DND-41 (cell line): ENCODE results near the gene ASB13.
A peak's percentile ranks its signal among the peaks of the same experiment; 100 is the strongest.

ENCODE experiments used
- ATAC-seq: fragments of 200-7000 bp; cut with Tn5 transposase; 3 replicates; pipeline ENCODE4 v1.9.1; 2021; ENCODE audit warnings: low read depth; ENCODE audit not compliant: insufficient read depth
- DNase-seq: peaks from one replicate; pipeline ENCODE4 v3.0.0-alpha.2; 2020
- H2AFZ ChIP-seq: 2 replicates; pipeline ENCODE4 v1.6.0; 2012; ENCODE audit warnings: low read depth, low read length
- H3K27ac ChIP-seq: 2 replicates; pipeline ENCODE4 v1.5.1; 2012; ENCODE audit warnings: low read length, inconsistent platforms
- H3K27me3 ChIP-seq: fragments of 200-600 bp; sonication (generic); 2 replicates; pipeline ENCODE4 v1.6.0; 2012; ENCODE audit warnings: low read length, mild to moderate bottlenecking, inconsistent platforms; ENCODE audit not compliant: insufficient read depth, poor library complexity
- H3K36me3 ChIP-seq: 2 replicates; pipeline ENCODE4 v1.5.1; 2012; ENCODE audit warnings: low read length, inconsistent platforms; ENCODE audit not compliant: insufficient read depth
- H3K4me1 ChIP-seq: 2 replicates; pipeline ENCODE4 v1.5.1; 2012; ENCODE audit warnings: mild to moderate bottlenecking, low read length; ENCODE audit not compliant: insufficient read depth
- H3K4me2 ChIP-seq: 2 replicates; pipeline ENCODE4 v1.6.0; 2012; ENCODE audit warnings: mild to moderate bottlenecking, moderate library complexity, low read length, inconsistent platforms; ENCODE audit not compliant: insufficient read depth
- H3K4me3 ChIP-seq, 2 experiments: fragments of 200-600 bp in 1 of 2; shearing (Covaris generic) in 1 of 2; 2 replicates each; pipeline ENCODE4 v1.5.1; 2012 to 2016; ENCODE audit warnings: inconsistent platforms in 2 of 2, low read length in 2 of 2, mild to moderate bottlenecking in 2 of 2, low read depth in 1 of 2, moderate library complexity in 1 of 2
- H3K79me2 ChIP-seq: 2 replicates; pipeline ENCODE4 v1.6.0; 2012; ENCODE audit warnings: low read length, inconsistent platforms; ENCODE audit not compliant: insufficient read depth
- H3K9ac ChIP-seq: 2 replicates; pipeline ENCODE4 v1.6.0; 2012; ENCODE audit warnings: low read depth, mild to moderate bottlenecking, inconsistent platforms, low read length, moderate library complexity
- H3K9me3 ChIP-seq: 2 replicates; pipeline ENCODE4 v1.5.1; 2012; ENCODE audit warnings: low read length, moderate library complexity, mild to moderate bottlenecking, inconsistent platforms; ENCODE audit not compliant: insufficient read depth, severe bottlenecking
- H4K20me1 ChIP-seq: 2 replicates; pipeline ENCODE4 v1.6.0; 2012; ENCODE audit warnings: low read length; ENCODE audit not compliant: insufficient read depth
- CTCF ChIP-seq: IDR thresholded peaks from 2 replicates; pipeline ENCODE4 v1.5.1; 2012; ENCODE audit warnings: borderline replicate concordance, low read length, moderate library complexity, mild to moderate bottlenecking; ENCODE audit not compliant: poor library complexity, severe bottlenecking; ENCODE audit errors: extremely low read depth
- EZH2 ChIP-seq: IDR thresholded peaks from 3 replicates; pipeline ENCODE4 v1.6.1; 2012; ENCODE audit warnings: borderline replicate concordance, low read depth, mild to moderate bottlenecking, moderate library complexity, low read length, inconsistent platforms; ENCODE audit not compliant: severe bottlenecking

Gene ASB13

GRCh38 chr10:5647507-5648240 lies 18.7 kb downstream of the ASB13 start:
- no peak for ATAC-seq

GRCh38 chr10:5645944-5646617 lies 20.3 kb downstream of the ASB13 start:
- H3K79me2 ChIP-seq, result no peaks in the 10 kb centered on the region

More at GRCh38 chr10:5647507-5648240, 18.7 kb downstream of the ASB13 start:
- H3K4me1 ChIP-seq, result peaks cover 13% of the 10 kb centered on the region
- H2AFZ ChIP-seq, result no peak overlapping the region
- no peak overlapping the region for H3K9ac ChIP-seq
- H3K27ac ChIP-seq, result no peak overlapping the region
- no peak for TF ChIP-seq EZH2
- no peak for TF ChIP-seq CTCF
- no peaks in the 10 kb centered on the region for H3K27me3 ChIP-seq
- no peaks in the 10 kb centered on the region for H3K36me3 ChIP-seq
- no peaks in the 10 kb centered on the region for H4K20me1 ChIP-seq
- H3K4me3 ChIP-seq, result no peak overlapping the region
- no peak overlapping the region for H3K4me2 ChIP-seq
- no peaks in the 10 kb centered on the region for H3K79me2 ChIP-seq
- no peaks in the 10 kb centered on the region for H3K9me3 ChIP-seq
- DNase-seq, result no peak

GRCh38 chr10:5645375-5645774 lies 21.0 kb downstream of the ASB13 start:
- no peak for ATAC-seq
- no peaks in the 10 kb centered on the region for H4K20me1 ChIP-seq

More at GRCh38 chr10:5645944-5646617, 20.3 kb downstream of the ASB13 start:
- no peaks in the 10 kb centered on the region for H3K9me3 ChIP-seq
- ATAC-seq, result peak; percentile 48; the same call in 1 of the 3 replicates
- no peaks in the 10 kb centered on the region for H3K36me3 ChIP-seq
- H3K27ac ChIP-seq, result 0 out of 2 replicates have a peak overlapping the region, but pooled peaks have one; percentile 8
- peak; percentile 33 for DNase-seq
- H2AFZ ChIP-seq, result no peak overlapping the region
- no peak overlapping the region for H3K4me2 ChIP-seq
- TF ChIP-seq EZH2 (no peak), CTCF (no peak)
- H3K4me3 ChIP-seq, result no peak overlapping the region
- peaks cover 13% of the 10 kb centered on the region for H3K4me1 ChIP-seq
- no peaks in the 10 kb centered on the region for H4K20me1 ChIP-seq
- H3K9ac ChIP-seq, result no peak overlapping the region
- H3K27me3 ChIP-seq, result no peaks in the 10 kb centered on the region

More at GRCh38 chr10:5645375-5645774, 21.0 kb downstream of the ASB13 start:
- Histone ChIP-seq H3K4me2 (no peak overlapping the region), H3K4me1 (peaks cover 13% of the 10 kb centered on the region), H3K9ac (no peak overlapping the region), H3K36me3 (no peaks in the 10 kb centered on the region), H3K79me2 (no peaks in the 10 kb centered on the region), H3K27me3 (no peaks in the 10 kb centered on the region), H3K9me3 (no peaks in the 10 kb centered on the region), H3K4me3 (no peak overlapping the region), H2AFZ (no peak overlapping the region), H3K27ac (0 out of 2 replicates have a peak overlapping the region, but pooled peaks have one; percentile 20)
- TF ChIP-seq EZH2 (no peak), CTCF (no peak)
- no peak for DNase-seq
